Subcutaneous abdominal adipose tissue (tissue), 5 donors: ENCODE results near the gene EPAS1.

ENCODE experiments used
- H3K27ac ChIP-seq: one replicate; pipeline ENCODE4 v1.7.0; 2013; ENCODE audit warnings: low read depth, mild to moderate bottlenecking, inconsistent platforms, low read length, moderate library complexity
- H3K27me3 ChIP-seq, 5 donors: one replicate each; pipeline ENCODE4 v1.7.0; 2013; ENCODE audit warnings: low read length in 5 of 5, inconsistent platforms in 1 of 5; ENCODE audit not compliant: control insufficient read depth in 5 of 5, insufficient read depth in 4 of 5
- H3K36me3 ChIP-seq, 5 donors: one replicate each; pipeline ENCODE4 v1.7.0; 2013; ENCODE audit warnings: low read length in 5 of 5; ENCODE audit not compliant: control insufficient read depth in 5 of 5, insufficient read depth in 5 of 5
- H3K4me1 ChIP-seq, 5 donors: one replicate each; pipeline ENCODE4 v1.7.0; 2013; ENCODE audit warnings: low read length in 5 of 5, mild to moderate bottlenecking in 3 of 5, moderate library complexity in 1 of 5; ENCODE audit not compliant: control insufficient read depth in 5 of 5, insufficient read depth in 5 of 5
- H3K4me3 ChIP-seq, 5 donors: one replicate each; pipeline ENCODE4 v1.7.0; 2013; ENCODE audit warnings: low read length in 5 of 5, low read depth in 1 of 5
- H3K9ac ChIP-seq, 5 donors: one replicate each; pipeline ENCODE4 v1.7.0; 2013; ENCODE audit warnings: low read length in 5 of 5, mild to moderate bottlenecking in 4 of 5, moderate library complexity in 3 of 5
- H3K9me3 ChIP-seq, 5 donors: one replicate each; pipeline ENCODE4 v1.7.0; 2013; ENCODE audit warnings: low read length in 5 of 5; ENCODE audit not compliant: control insufficient read depth in 5 of 5
- donor health status: healthy.
- donor health status: healthy.
- donor health status: healthy.
- donor health status: healthy.
- donor health status: healthy.

The EPAS1 gene

DNA sequence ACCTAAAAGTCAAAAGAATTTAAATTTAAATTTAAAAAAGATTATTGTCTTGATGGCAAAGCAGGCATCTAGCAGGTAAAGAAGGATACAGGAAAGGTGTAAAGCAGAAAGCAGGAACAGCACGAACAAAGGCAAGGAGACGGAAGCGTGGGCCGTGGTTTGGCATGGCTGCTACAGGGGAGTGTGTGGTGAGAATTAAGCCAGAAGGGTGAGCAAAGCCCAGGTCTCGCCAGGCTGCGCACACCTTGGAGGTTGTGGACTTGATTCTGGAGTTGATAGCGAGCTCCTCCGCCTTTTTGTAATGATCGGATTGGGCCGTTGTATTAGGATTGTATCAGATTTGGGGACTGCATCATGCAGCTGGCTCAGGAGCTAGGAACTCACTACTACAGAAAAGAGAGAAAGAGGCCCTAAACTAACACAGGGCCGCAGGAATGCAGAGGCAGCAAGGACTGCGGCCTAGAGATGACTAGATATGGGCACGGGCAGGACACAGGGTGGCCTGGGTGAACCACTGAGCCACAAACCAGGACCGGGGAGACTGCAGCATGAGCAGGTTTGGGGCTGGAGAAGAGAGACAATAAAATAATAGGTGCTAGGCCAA, 110.7 kb downstream of the EPAS1 start:
- Histone ChIP-seq H3K9ac (no peak overlapping the region), H3K27ac (no peak overlapping the region), H3K9me3 (no peaks in the 10 kb centered on the region), H3K4me3 (no peak overlapping the region), H3K4me1 (peaks cover 0 to 24% (median 17%) of the 10 kb centered on the region in 5 donors), H3K36me3 (no peaks in the 10 kb centered on the region), H3K27me3 (no peaks in the 10 kb centered on the region)

DNA sequence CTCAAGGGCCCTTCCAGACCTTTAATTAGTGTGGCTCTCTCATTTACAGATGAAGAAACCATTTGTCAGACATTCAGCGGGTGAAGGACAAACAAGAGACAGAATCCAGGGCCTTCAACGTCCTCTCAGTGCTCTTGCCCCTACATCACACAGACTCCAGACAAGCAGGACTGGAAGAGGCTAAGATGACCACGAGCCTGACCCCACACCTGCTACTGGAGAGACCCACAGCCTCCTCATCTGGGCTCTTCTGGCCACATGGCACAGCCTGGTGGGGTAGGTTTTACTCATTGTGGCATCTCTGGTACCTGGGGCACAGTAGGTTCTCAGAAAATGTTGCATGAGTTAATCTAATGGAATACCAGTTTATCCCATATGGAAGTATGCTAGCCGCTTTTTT, 112.5 kb downstream of the EPAS1 start:
- H3K36me3 ChIP-seq = no peaks in the 10 kb centered on the region
- no peaks in the 10 kb centered on the region for H3K27me3 ChIP-seq
- H3K9me3 ChIP-seq = no peaks in the 10 kb centered on the region
- no peak overlapping the region for H3K27ac ChIP-seq
- H3K9ac ChIP-seq = no peak overlapping the region
- H3K4me1 ChIP-seq = peaks cover 0 to 24% (median 17%) of the 10 kb centered on the region in 5 donors
- H3K4me3 ChIP-seq = no peak overlapping the region

DNA sequence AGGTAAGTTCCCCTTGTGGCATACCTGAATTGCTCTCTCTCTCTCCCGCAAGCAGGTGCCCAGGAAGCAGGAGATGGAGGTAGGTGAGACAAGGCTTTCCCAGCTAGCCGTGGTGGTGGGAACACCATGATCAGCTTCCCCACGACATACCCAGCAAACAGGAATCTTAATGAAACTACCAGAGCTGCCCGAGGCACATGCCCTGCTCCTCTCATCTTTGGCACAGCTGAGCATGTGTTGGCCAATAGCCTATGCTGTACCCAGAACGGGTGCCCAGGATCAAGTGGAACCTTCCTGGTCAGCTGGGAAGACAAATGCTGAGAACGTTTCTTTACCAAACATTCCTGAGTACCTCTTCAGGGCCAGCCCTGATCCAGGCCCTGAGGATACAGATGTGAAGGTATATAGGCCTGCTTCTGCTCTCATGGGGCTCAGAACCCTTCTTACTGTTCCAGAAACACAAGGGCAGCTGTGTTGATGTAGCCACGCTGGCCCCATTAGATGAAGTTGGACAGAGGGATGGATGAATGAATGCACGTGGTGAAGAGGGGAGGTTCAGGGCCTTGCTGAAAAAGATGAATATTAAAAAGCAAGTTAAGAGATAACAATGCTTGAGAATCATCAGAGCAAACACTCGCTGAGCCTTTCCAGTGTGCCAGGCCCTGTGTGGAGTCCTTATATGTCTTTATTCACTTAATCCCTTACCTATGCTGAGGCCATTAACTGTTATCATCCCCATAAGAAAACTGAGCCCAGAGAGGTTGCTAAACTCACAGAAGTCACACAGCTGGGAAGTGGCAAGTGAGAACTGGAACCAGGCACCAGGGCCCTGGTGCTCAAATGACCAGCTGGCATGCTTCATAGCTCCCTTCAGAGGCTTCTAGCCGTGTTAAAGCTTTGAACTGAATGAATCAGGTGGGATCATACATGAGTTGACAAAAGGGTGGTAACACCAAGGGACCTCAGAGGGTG, 113.4 kb downstream of the EPAS1 start:
- no peaks in the 10 kb centered on the region for H3K9me3 ChIP-seq
- no peak overlapping the region for H3K9ac ChIP-seq
- H3K27ac ChIP-seq = no peak overlapping the region
- H3K4me3 ChIP-seq = no peak overlapping the region
- no peaks in the 10 kb centered on the region for H3K36me3 ChIP-seq
- H3K4me1 ChIP-seq = peaks cover 0 to 24% (median 17%) of the 10 kb centered on the region in 5 donors
- no peaks in the 10 kb centered on the region for H3K27me3 ChIP-seq

DNA sequence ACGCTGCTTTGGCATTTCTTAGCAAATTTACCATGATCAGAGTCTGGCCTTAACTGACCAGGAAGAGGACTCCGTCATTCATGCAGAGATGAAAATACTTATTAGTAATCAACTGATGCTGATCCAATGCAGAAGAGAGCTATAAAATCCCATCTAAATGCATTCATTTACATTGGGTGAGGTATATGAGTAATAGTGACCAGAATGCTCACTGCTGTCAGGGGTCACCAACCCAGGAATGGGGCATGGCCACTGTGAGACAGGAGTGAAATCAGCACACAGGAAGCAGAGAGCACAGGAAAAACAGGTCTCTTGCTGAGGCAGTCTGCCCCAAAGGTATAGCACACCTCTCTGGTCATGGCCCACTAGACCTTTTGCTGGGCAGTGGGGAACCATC, 114.0 kb downstream of the EPAS1 start:
- Histone ChIP-seq H3K27me3 (no peaks in the 10 kb centered on the region), H3K27ac (no peak overlapping the region)

DNA sequence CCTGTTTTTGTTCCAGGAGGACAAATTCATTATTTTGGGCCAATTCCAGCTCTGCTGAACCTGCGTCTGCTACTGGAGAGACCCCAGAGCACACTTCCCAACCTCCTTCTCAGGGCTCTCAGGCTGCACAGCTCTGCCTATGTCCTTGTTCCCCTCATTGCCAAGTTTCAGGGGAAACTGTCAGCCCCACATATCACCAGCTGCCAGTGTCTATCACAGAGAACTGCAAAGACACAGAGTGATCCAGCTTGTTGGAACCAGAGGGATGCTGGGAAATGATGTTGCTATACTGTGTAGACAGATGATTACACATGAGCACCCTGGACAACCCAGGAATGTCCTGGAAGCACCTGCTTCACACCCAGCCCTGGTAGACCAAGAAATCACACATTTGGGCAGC, 114.8 kb downstream of the EPAS1 start:
- Histone ChIP-seq H3K9me3 (peaks cover 2 to 9% (median 8%) of the 10 kb centered on the region in 5 donors), H3K4me1 (peaks cover 0 to 24% (median 17%) of the 10 kb centered on the region in 5 donors), H3K27me3 (no peaks in the 10 kb centered on the region), H3K4me3 (no peak overlapping the region), H3K9ac (no peak overlapping the region), H3K27ac (no peak overlapping the region), H3K36me3 (no peaks in the 10 kb centered on the region)

More for the DNA sequence above, 114.0 kb downstream of the EPAS1 start:
- Histone ChIP-seq H3K4me1 (peaks cover 0 to 24% (median 17%) of the 10 kb centered on the region in 5 donors), H3K36me3 (no peaks in the 10 kb centered on the region), H3K9me3 (peaks cover 0 to 1% (median under 1%) of the 10 kb centered on the region in 5 donors), H3K9ac (no peak overlapping the region), H3K4me3 (no peak overlapping the region)

GRCh38 chr2:46413111-46413510, 115.9 kb downstream of the EPAS1 start:
- H3K4me3 ChIP-seq = no peak overlapping the region
- H3K4me1 ChIP-seq = peaks cover 0 to 24% (median 17%) of the 10 kb centered on the region in 5 donors
- H3K36me3 ChIP-seq = no peaks in the 10 kb centered on the region
- no peaks in the 10 kb centered on the region for H3K27me3 ChIP-seq
- no peak overlapping the region for H3K9ac ChIP-seq
- H3K27ac ChIP-seq = no peak overlapping the region
- H3K9me3 ChIP-seq = peaks cover 2 to 17% (median 10%) of the 10 kb centered on the region in 5 donors

- peaks cover 2 to 18% (median 10%) of the 10 kb centered on the region in 5 donors for H3K9me3 ChIP-seq
- H3K36me3 ChIP-seq = no peaks in the 10 kb centered on the region
- no peak overlapping the region for H3K4me3 ChIP-seq
- H3K27ac ChIP-seq = no peak overlapping the region
- no peaks in the 10 kb centered on the region for H3K27me3 ChIP-seq
- H3K9ac ChIP-seq = no peak overlapping the region
- H3K4me1 ChIP-seq = peaks cover 0 to 20% (median 15%) of the 10 kb centered on the region in 5 donors
Observed at GRCh38 chr2:46413631-46414030, 116.4 kb downstream of the EPAS1 start.

DNA sequence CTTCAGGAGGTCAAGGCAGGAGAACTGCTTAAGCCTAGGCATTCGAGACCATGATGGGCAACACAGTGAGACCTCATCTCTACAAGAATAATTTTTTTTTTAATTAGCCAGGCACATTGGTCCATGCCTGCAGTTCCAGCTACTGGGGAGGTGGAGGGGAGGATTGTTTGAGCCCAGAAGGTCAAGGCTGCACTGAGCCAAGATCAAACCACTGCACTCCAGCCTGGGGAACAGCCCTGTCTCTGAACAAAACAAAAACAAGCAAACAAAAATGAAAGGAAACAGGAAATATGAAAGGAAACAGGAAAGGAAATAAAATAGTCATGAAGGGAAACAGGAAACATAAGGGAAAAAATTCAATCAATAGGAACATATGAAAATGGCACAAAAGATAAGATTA, 117.5 kb downstream of the EPAS1 start:
- Histone ChIP-seq H3K27ac (no peak overlapping the region), H3K4me1 (peaks cover 0 to 9% (median 5%) of the 10 kb centered on the region in 5 donors), H3K9me3 (peaks cover 2 to 18% (median 10%) of the 10 kb centered on the region in 5 donors), H3K9ac (no peak overlapping the region), H3K4me3 (no peak overlapping the region), H3K36me3 (no peaks in the 10 kb centered on the region), H3K27me3 (no peaks in the 10 kb centered on the region)

- H3K27me3 ChIP-seq = no peaks in the 10 kb centered on the region
- H3K27ac ChIP-seq = no peak overlapping the region
- H3K36me3 ChIP-seq = no peaks in the 10 kb centered on the region
- no peak overlapping the region for H3K4me3 ChIP-seq
- H3K9me3 ChIP-seq = peaks cover 2 to 18% (median 10%) of the 10 kb centered on the region in 5 donors
- no peaks in the 10 kb centered on the region for H3K4me1 ChIP-seq
- H3K9ac ChIP-seq = no peak overlapping the region
Observed at GRCh38 chr2:46416280-46416679, 119.1 kb downstream of the EPAS1 start.
